HepG2 (cell line): Measurements from ENCODE around the gene SLC45A1.
"Not testable (repeated sequence)": the region's sequence is repeated elsewhere in the genome, so short reads cannot be mapped to it uniquely, and the experiment has no call there.

ENCODE experiments used
- BHLHE40 ChIP-seq: IDR thresholded peaks from 2 replicates; pipeline ENCODE4 v1.6.1; 2011; ENCODE audit warnings: low read length, improper control_type of control experiment
- CTCF ChIP-seq: sonication (generic); formaldehyde crosslinking; IDR thresholded peaks from 2 replicates; pipeline ENCODE4 v1.5.0; 2020; ENCODE audit warnings: mild to moderate bottlenecking, missing genetic modification reagents, moderate library complexity
- HMGXB4 ChIP-seq, 2 experiments: sonication (generic) in 1 of 2; formaldehyde crosslinking in 1 of 2; IDR thresholded peaks; 2 replicates each; pipeline versions ENCODE4 v1.4.0 to v1.6.1; 2018 to 2020; ENCODE audit warnings: missing genetic modification reagents in 2 of 2, borderline replicate concordance in 1 of 2, low read depth in 1 of 2, mild to moderate bottlenecking in 1 of 2, missing biosample characterization in 1 of 2
- IRF2 ChIP-seq: IDR thresholded peaks from 2 replicates; pipeline ENCODE4 v1.6.1; 2018; ENCODE audit warnings: missing genetic modification reagents, missing compliant biosample characterization
- NCOA1 ChIP-seq: sonication (generic); formaldehyde crosslinking; IDR thresholded peaks from 2 replicates; pipeline ENCODE4 v1.9.0; 2021; ENCODE audit warnings: missing genetic modification reagents
- POLR2A ChIP-seq, 2 experiments: IDR thresholded peaks; 2 replicates each; pipeline ENCODE4 v1.6.1; 2011; ENCODE audit warnings: low read depth in 2 of 2, low read length in 2 of 2, mild to moderate bottlenecking in 1 of 2, moderate library complexity in 1 of 2; ENCODE audit not compliant: insufficient read depth in 1 of 2
- RBFOX2 ChIP-seq: fragments of 200-400 bp; formaldehyde crosslinking; IDR thresholded peaks from 2 replicates; pipeline ENCODE4 v1.6.1; 2017; ENCODE audit warnings: low read depth, mild to moderate bottlenecking, low read length
- ZBTB1 ChIP-seq: sonication (generic); formaldehyde crosslinking; IDR thresholded peaks from 2 replicates; pipeline ENCODE4 v1.4.0; 2020; ENCODE audit warnings: missing genetic modification reagents, borderline replicate concordance
- ZBTB33 ChIP-seq: sonication (generic); formaldehyde crosslinking; IDR thresholded peaks from 2 replicates; pipeline ENCODE4 v1.4.0; 2020; ENCODE audit warnings: missing genetic modification reagents
- ZNF274 ChIP-seq: sonication (generic); formaldehyde crosslinking; IDR thresholded peaks from 2 replicates; pipeline ENCODE4 v1.5.1; 2020; ENCODE audit warnings: mild to moderate bottlenecking, missing genetic modification reagents

- TF ChIP-seq POLR2A (IDR thresholded peaks at IDR 0.05; ENCODE audit: insufficient read depth in 1 of 2, low read depth in 2 of 2, low read length in 2 of 2); ZBTB33; HMGXB4 (CRISPR knock-in tag; IDR thresholded peaks at IDR 0.05; ENCODE audit: borderline replicate concordance in 1 of 2, low read depth in 1 of 2); RBFOX2; BHLHE40; NCOA1 (CRISPR knock-in tag); ZBTB1 (CRISPR knock-in tag); IRF2 (CRISPR knock-in tag); CTCF (CRISPR knock-in tag); ZNF274 (CRISPR knock-in tag): not testable (repeated sequence)
These were observed 39.2 kb upstream of the SLC45A1 start for GRCh38 chr1:8278677-8279076.
